ENCODE results near the gene MYO1G. TPM values are rescaled to one million over a fixed set of nuclear protein-coding genes. Genes with fewer than 3 reads are reported as not detected.
A peak's percentile ranks its signal among the peaks of the same experiment; 100 is the strongest.

Gene MYO1G
- total and polyA plus RNA-seq, 9 of the 15 experiments (the other 6 are each of a cell fraction or from before 2014, with no cell fraction given): 0.03 to 0.62 (median 0.13) TPM; not detected in 1

DNA sequence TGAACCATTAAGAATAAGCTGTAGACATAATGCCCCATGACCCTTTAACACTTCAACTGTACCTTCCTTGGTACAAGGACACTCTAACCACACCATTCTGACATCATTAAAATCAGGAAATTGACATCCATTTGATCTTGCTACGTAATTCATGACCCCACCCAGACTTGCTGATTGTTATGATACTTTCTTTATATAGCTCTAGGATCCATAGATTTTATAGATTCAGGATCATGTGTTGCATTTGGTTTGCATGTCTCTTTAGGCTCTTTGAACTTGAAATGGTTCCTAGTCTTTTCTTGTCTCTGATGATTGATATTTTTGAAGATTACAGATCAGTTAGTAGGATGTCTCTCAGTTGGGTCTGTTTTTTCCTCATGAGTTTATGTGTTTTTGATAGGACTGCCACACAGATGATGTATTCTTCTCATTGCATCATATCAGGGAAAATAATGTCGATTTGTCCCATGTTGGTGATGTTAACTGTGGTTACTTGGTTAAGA is 34.7 kb upstream of the MYO1G start (continued):
- TF ChIP-seq TEAD4 (IDR thresholded peaks at IDR 0.05; ENCODE audit: low read length) (no peak), TEAD4 (CRISPR knock-in tag; IDR thresholded peaks at IDR 0.05; ENCODE audit: borderline replicate concordance) (no peak), ZNF717 (CRISPR knock-in tag; IDR thresholded peaks at IDR 0.05) (no peak), SMARCA5 (IDR thresholded peaks at IDR 0.05) (no peak), MCM2 (IDR thresholded peaks at IDR 0.05; ENCODE audit: low read depth) (no peak), JUN (IDR thresholded peaks at IDR 0.05; ENCODE audit: borderline replicate concordance, low read depth, low read length) (no peak), JUN (CRISPR knock-in tag; IDR thresholded peaks at IDR 0.05; ENCODE audit: borderline replicate concordance) (no peak), ATF3 (IDR thresholded peaks at IDR 0.05) (peak; percentile 43), ATF3 (CRISPR knock-in tag; conservative IDR thresholded peaks at IDR 0.05) (no peak), THRAP3 (IDR thresholded peaks at IDR 0.05; ENCODE audit: borderline replicate concordance) (no peak), BACH1 (tag; IDR thresholded peaks at IDR 0.05) (no peak), ZNF146 (CRISPR knock-in tag; IDR thresholded peaks at IDR 0.05; ENCODE audit: unreplicated experiment) (no peak), ZNF3 (CRISPR knock-in tag; IDR thresholded peaks at IDR 0.05) (no peak), ATF1 (CRISPR knock-in tag; IDR thresholded peaks at IDR 0.05) (no peak), ATF1 (tag; IDR thresholded peaks at IDR 0.05) (no peak)
- TF ChIP-seq, protein P1, sequence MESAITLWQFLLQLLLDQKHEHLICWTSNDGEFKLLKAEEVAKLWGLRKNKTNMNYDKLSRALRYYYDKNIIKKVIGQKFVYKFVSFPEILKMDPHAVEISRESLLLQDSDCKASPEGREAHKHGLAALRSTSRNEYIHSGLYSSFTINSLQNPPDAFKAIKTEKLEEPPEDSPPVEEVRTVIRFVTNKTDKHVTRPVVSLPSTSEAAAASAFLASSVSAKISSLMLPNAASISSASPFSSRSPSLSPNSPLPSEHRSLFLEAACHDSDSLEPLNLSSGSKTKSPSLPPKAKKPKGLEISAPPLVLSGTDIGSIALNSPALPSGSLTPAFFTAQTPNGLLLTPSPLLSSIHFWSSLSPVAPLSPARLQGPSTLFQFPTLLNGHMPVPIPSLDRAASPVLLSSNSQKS (CRISPR knock-in tag; IDR thresholded peaks at IDR 0.05): no peak
